ENCODE results near the gene TMEM50B. TPM values are rescaled to one million over a fixed set of nuclear protein-coding genes. Genes with fewer than 3 reads are reported as not detected.

TMEM50B gene
- polyA plus RNA-seq, 3 donors = 33.8 to 43.0 (median 38.2) TPM

DNA sequence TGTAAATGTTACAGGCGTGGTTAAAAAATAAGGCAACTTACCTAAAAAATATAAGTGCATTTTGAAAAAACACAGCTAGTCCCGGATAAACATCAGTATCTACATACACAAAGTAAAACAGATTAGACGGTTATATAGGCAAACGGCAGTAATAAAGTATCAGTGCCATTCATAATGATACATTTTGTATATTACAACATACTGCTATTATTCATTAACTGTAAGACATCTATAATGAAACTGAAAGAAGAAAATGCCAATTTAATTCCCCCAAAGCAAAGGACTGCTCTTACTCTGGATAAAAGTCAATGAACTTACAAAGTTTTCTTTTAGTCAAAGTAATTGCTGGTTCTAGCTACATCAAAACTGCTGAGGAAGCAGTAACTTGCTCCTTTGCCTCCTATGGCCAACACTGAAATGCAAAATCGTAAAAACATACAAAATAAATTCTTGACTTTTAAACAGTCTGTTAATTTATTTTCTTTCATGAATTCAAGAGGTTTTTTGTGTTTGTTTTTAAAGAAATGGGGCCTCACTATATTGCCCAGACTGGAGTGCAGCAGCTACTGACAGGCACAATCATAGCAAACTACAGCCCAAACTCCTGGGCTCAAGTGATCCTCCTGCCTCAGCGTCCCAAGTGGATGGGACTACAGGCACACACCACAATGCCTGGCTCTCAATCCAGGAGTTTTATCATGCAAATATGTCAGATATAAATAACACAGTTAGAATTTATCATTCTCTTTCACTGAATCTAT, 23.9 kb downstream of the TMEM50B start:
- H3K36me3 ChIP-seq (replicated peaks in 1 of 2; ENCODE audit: control insufficient read depth in 1 of 2, insufficient read depth in 2 of 2, low read length in 2 of 2) = peaks cover 23 to 78% of the 10 kb centered on the region in 2 donors

GRCh38 chr21:33452362-33452761, 27.4 kb downstream of the TMEM50B start:
- H3K27ac ChIP-seq (ENCODE audit: low read depth in 1 of 2, low read length in 2 of 2) = no peak overlapping the region
- Mint-ChIP-seq H3K27ac (no peak overlapping the region), H3K27me3 (ENCODE audit: low read depth in 3 of 3) (no peaks in the 10 kb centered on the region), H3K9me3 (no peaks in the 10 kb centered on the region), H3K4me3 (no peak overlapping the region), H3K36me3 (peaks cover 37 to 42% of the 10 kb centered on the region in 2 donors), H3K4me1 (no peaks in the 10 kb centered on the region)
- DNase-seq = no peak
- TF ChIP-seq CTCF (IDR thresholded peaks at IDR 0.05) = no peak
- H3K4me1 ChIP-seq (ENCODE audit: control insufficient read depth in 1 of 2, insufficient read depth in 2 of 2, low read length in 2 of 2) = no peaks in the 10 kb centered on the region
- no peaks in the 10 kb centered on the region for H3K27me3 ChIP-seq (ENCODE audit: control insufficient read depth in 2 of 2, insufficient read depth in 2 of 2, low read length in 2 of 2)
- H3K9ac ChIP-seq (ENCODE audit: insufficient read depth, low read length, poor library complexity, severe bottlenecking) = no peak overlapping the region
- peaks cover 14 to 63% of the 10 kb centered on the region in 2 donors for H3K36me3 ChIP-seq (replicated peaks in 1 of 2; ENCODE audit: control insufficient read depth in 1 of 2, insufficient read depth in 2 of 2, low read length in 2 of 2)
- WGBS (ENCODE audit: insufficient coverage) = no CpG with 5 or more reads among the region's 3 CpGs
- no peaks in the 10 kb centered on the region for H3K79me2 ChIP-seq (ENCODE audit: insufficient read depth, low read length)
- no peaks in the 10 kb centered on the region for H4K20me1 ChIP-seq (ENCODE audit: insufficient read depth, low read length)
- H3K4me2 ChIP-seq (replicated peaks; ENCODE audit: extremely low read depth, low read length, poor library complexity, severe bottlenecking) = no peak overlapping the region
- no peaks in the 10 kb centered on the region for H3K9me3 ChIP-seq (replicated peaks in 1 of 2; ENCODE audit: control insufficient read depth in 1 of 2, insufficient read depth in 1 of 2, low read length in 2 of 2)
- H3K4me3 ChIP-seq (replicated peaks in 1 of 3; ENCODE audit: low read depth in 2 of 3, low read length in 3 of 3) = no peak overlapping the region
- H2AFZ ChIP-seq (ENCODE audit: insufficient read depth, low read depth, low read length, poor library complexity, severe bottlenecking) = no peak overlapping the region
- intact Hi-C loops (cut with micrococcal nuclease) = no loop called here

More for the DNA sequence above, 23.9 kb downstream of the TMEM50B start:
- Histone ChIP-seq H4K20me1 (ENCODE audit: insufficient read depth, low read length) (no peaks in the 10 kb centered on the region), H3K4me3 (replicated peaks in 1 of 3; ENCODE audit: low read depth in 2 of 3, low read length in 3 of 3) (no peak overlapping the region), H3K79me2 (ENCODE audit: insufficient read depth, low read length) (no peaks in the 10 kb centered on the region), H3K9me3 (replicated peaks in 1 of 2; ENCODE audit: control insufficient read depth in 1 of 2, insufficient read depth in 1 of 2, low read length in 2 of 2) (no peaks in the 10 kb centered on the region), H3K4me2 (replicated peaks; ENCODE audit: extremely low read depth, low read length, poor library complexity, severe bottlenecking) (no peak overlapping the region), H3K9ac (ENCODE audit: insufficient read depth, low read length, poor library complexity, severe bottlenecking) (no peak overlapping the region), H3K27me3 (ENCODE audit: control insufficient read depth in 2 of 2, insufficient read depth in 2 of 2, low read length in 2 of 2) (no peaks in the 10 kb centered on the region), H2AFZ (ENCODE audit: insufficient read depth, low read depth, low read length, poor library complexity, severe bottlenecking) (no peak overlapping the region), H3K27ac (ENCODE audit: low read depth in 1 of 2, low read length in 2 of 2) (no peak overlapping the region), H3K4me1 (ENCODE audit: control insufficient read depth in 1 of 2, insufficient read depth in 2 of 2, low read length in 2 of 2) (no peaks in the 10 kb centered on the region)
- no peak for DNase-seq
- H3K27me3 Mint-ChIP-seq (ENCODE audit: low read depth in 3 of 3) = no peaks in the 10 kb centered on the region
- peaks cover 49 to 52% of the 10 kb centered on the region in 2 donors for H3K36me3 Mint-ChIP-seq
- no peaks in the 10 kb centered on the region for H3K9me3 Mint-ChIP-seq
- TF ChIP-seq CTCF (IDR thresholded peaks at IDR 0.05) = no peak
- H3K4me1 Mint-ChIP-seq = no peaks in the 10 kb centered on the region
- intact Hi-C loops (cut with micrococcal nuclease) = no loop called here
- no peak overlapping the region for H3K4me3 Mint-ChIP-seq
- no peak overlapping the region for H3K27ac Mint-ChIP-seq
- 100% methylated on average over 1 of the region's 6 CpGs for WGBS (ENCODE audit: insufficient coverage)
